Natural killer cell (primary cell): ENCODE results near the gene ATP10D. TPM values are rescaled to one million over a fixed set of nuclear protein-coding genes. Genes with fewer than 3 reads are reported as not detected.
"Not testable (repeated sequence)": the region's sequence is repeated elsewhere in the genome, so short reads cannot be mapped to it uniquely, and the experiment has no call there.

Source experiments
- ATAC-seq, 3 donors: fragments of 150-1000 bp in 2 of 3; fragments of 200-7000 bp in 1 of 3; cut with Tn5 transposase; 1 replicate in 1 of 3; 2 replicates in 2 of 3; pipeline ENCODE4 v1.10.0; 2021; ENCODE audit warnings: mild to moderate bottlenecking in 2 of 3, moderate library complexity in 2 of 3
- DNase-seq, 2 donors: peaks; one replicate each; pipeline versions ENCODE4 v3.0.0 to v3.0.0-alpha.2; 2013 to 2021; ENCODE audit warnings: mixed read lengths in 1 of 2
- H3K27ac ChIP-seq: one replicate; pipeline ENCODE4 v1.5.1; 2013; ENCODE audit warnings: mild to moderate bottlenecking, low read length
- H3K27me3 ChIP-seq: one replicate; pipeline ENCODE4 v1.6.1; 2013; ENCODE audit warnings: low read length; ENCODE audit not compliant: control insufficient read depth, insufficient read depth
- H3K36me3 ChIP-seq: one replicate; pipeline ENCODE4 v1.6.1; 2013; ENCODE audit warnings: low read length; ENCODE audit not compliant: control insufficient read depth, insufficient read depth
- H3K4me1 ChIP-seq: one replicate; pipeline ENCODE4 v1.6.1; 2013; ENCODE audit warnings: low read length; ENCODE audit not compliant: control insufficient read depth, insufficient read depth
- H3K4me3 ChIP-seq: one replicate; pipeline ENCODE4 v1.5.1; 2013; ENCODE audit warnings: low read length
- H3K9me3 ChIP-seq: one replicate; pipeline ENCODE4 v1.6.1; 2013; ENCODE audit warnings: low read length; ENCODE audit not compliant: control insufficient read depth, insufficient read depth
- H3K27ac Mint-ChIP-seq, 2 donors: one replicate each; pipeline ENCODE4 v1.8.0; 2022; ENCODE audit warnings: mild to moderate bottlenecking in 2 of 2, mixed read lengths in 2 of 2, moderate library complexity in 1 of 2
- H3K27me3 Mint-ChIP-seq, 2 donors: one replicate each; pipeline ENCODE4 v1.8.0; 2022; ENCODE audit warnings: low read depth in 2 of 2, mixed read lengths in 2 of 2
- H3K36me3 Mint-ChIP-seq: one replicate; pipeline ENCODE4 v1.8.0; 2022; ENCODE audit warnings: mixed read lengths
- H3K4me1 Mint-ChIP-seq, 2 donors: one replicate each; pipeline ENCODE4 v1.8.0; 2022; ENCODE audit warnings: mixed read lengths in 2 of 2
- H3K4me3 Mint-ChIP-seq: one replicate; pipeline ENCODE4 v1.8.0; 2022; ENCODE audit warnings: mild to moderate bottlenecking, moderate library complexity, mixed read lengths
- H3K9me3 Mint-ChIP-seq, 2 donors: one replicate each; pipeline ENCODE4 v1.8.0; 2022; ENCODE audit warnings: mixed read lengths in 2 of 2
- CTCF ChIP-seq: fragments of 200-600 bp; IDR thresholded peaks from one replicate; pipeline ENCODE4 v1.8.0; 2022; ENCODE audit warnings: antibody characterized with exemption
- WGBS: methylation state at CpG from one replicate; pipeline ENCODE4 v1.1.7; 2013; ENCODE audit warnings: missing lambda C conversion rate; ENCODE audit not compliant: insufficient coverage; 5-methylcytosine and 5-hydroxymethylcytosine counted together
- intact Hi-C: fragments of 100-400 bp; cut with micrococcal nuclease; formaldehyde crosslinking; loops from one replicate; pipeline ENCODE4 v1.14.2; 2022
- total RNA-seq, 4 donors: library from RNA; stranded (reverse); fragments of 120-200 nt in 1 of 4; gene quantifications; one replicate each; pipeline versions ENCODE4 v1.2.3 to v1.2.4, GENCODE V29; 2013 to 2022

The ATP10D gene
- total RNA-seq, 3 donors from 2014 or later (not counting 1 experiment from before 2014, with no cell fraction given): 19.8 to 79.3 (median 28.0) TPM

- WGBS: 0% methylated on average over 2 of the region's 3 CpGs
- DNase-seq (no peak), ATAC-seq (peak in 1 of 3 donors; percentile 32)
- Histone ChIP-seq H3K36me3 (peaks cover 14% of the 10 kb centered on the region), H3K27ac (peak overlapping the region; percentile 2), H3K4me3 (no peak overlapping the region), H3K27me3 (no peaks in the 10 kb centered on the region), H3K9me3 (no peaks in the 10 kb centered on the region), H3K4me1 (peaks cover 5% of the 10 kb centered on the region)
- intact Hi-C loops: no loop called here
- peak overlapping the region; percentile 20 to 42 for H3K27ac Mint-ChIP-seq
- H3K27me3 Mint-ChIP-seq: no peaks in the 10 kb centered on the region
- peaks cover 22 to 27% of the 10 kb centered on the region in 2 donors for H3K4me1 Mint-ChIP-seq
- no peak overlapping the region for H3K4me3 Mint-ChIP-seq
- no peaks in the 10 kb centered on the region for H3K9me3 Mint-ChIP-seq
- no peak for TF ChIP-seq CTCF
- peaks cover 6% of the 10 kb centered on the region for H3K36me3 Mint-ChIP-seq
Measured at GRCh38 chr4:47519239-47519883, 34.3 kb downstream of the ATP10D start.

DNA sequence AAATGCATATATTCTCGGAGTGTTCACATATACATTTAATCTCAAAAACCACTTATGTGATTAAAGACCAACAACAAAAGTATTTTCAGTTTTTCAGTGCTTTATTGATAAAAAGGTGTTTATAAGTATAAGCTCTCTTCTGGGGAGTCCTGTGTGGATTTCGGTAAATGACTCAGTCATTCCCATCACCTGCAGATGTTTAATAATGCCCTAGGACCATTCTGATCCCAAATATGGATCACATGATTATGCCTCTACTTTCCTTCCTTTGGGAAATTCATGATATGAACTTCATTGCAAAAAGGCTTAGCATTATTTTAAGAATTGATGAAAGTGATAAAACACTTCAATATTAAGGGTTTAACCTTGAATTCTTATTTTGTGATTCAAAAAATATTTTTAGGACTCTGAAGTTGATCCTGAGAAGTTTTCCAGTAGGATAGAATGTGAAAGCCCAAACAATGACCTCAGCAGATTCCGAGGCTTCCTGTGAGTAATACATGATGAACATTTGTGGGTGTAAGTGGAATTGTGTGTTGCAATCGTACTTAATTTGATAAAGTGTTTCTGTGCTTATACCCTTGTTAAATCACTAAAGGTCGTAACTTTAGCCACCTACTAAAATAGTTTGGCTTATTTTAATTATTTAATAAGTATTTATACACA, 40.2 kb downstream of the ATP10D start:
- no peaks in the 10 kb centered on the region for H3K9me3 ChIP-seq
- ATAC-seq (no peak), DNase-seq (no peak)
- WGBS: 95% methylated on average over 2 of the region's 5 CpGs
- Mint-ChIP-seq H3K27ac (no peak overlapping the region), H3K4me1 (peaks cover 22 to 27% of the 10 kb centered on the region in 2 donors), H3K9me3 (peaks cover 0 to 2% of the 10 kb centered on the region in 2 donors), H3K36me3 (peaks cover 38% of the 10 kb centered on the region), H3K4me3 (no peak overlapping the region), H3K27me3 (no peaks in the 10 kb centered on the region)
- peaks cover 22% of the 10 kb centered on the region for H3K36me3 ChIP-seq
- H3K4me1 ChIP-seq: peaks cover 4% of the 10 kb centered on the region
- no peak for TF ChIP-seq CTCF
- intact Hi-C loops: no loop called here
- H3K27ac ChIP-seq: no peak overlapping the region
- no peaks in the 10 kb centered on the region for H3K27me3 ChIP-seq
- H3K4me3 ChIP-seq: no peak overlapping the region

DNA sequence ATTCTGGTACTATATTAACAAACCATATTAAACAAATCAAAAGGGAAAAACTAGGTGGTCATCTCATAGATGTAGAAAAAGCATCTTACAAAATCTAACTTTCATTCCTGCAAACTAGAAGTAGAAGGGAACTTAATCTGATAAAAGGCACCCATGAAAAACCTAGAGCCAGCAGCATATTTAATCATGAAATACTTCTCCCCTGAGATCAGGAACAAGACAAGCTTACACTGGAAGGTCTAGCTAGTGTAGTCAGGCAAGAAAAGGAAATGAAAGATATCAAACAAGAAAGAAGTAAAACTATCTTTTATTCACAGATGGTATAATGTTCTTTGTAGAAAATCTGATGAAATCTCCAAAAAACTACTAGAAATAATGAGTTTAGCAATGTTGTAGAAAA, 41.2 kb downstream of the ATP10D start:
- no peak for TF ChIP-seq CTCF
- Mint-ChIP-seq H3K4me3 (no peak overlapping the region), H3K36me3 (peaks cover 33% of the 10 kb centered on the region), H3K27ac (peak overlapping the region in 1 of 2 donors; percentile 28), H3K27me3 (no peaks in the 10 kb centered on the region), H3K9me3 (peaks cover 0 to 2% of the 10 kb centered on the region in 2 donors), H3K4me1 (peaks cover 30 to 32% of the 10 kb centered on the region in 2 donors)
- intact Hi-C loops: no loop called here
- Histone ChIP-seq H3K4me3 (no peak overlapping the region), H3K27me3 (no peaks in the 10 kb centered on the region), H3K4me1 (peaks cover 13% of the 10 kb centered on the region), H3K9me3 (no peaks in the 10 kb centered on the region), H3K27ac (no peak overlapping the region), H3K36me3 (peaks cover 20% of the 10 kb centered on the region)
- no peak for ATAC-seq
- DNase-seq: no peak

GRCh38 chr4:47528646-47529045, 43.6 kb downstream of the ATP10D start:
- peak overlapping the region in 1 of 2 donors; percentile 89 for H3K27ac Mint-ChIP-seq
- H3K27ac ChIP-seq, intact Hi-C loops, H3K27me3 Mint-ChIP-seq, H3K9me3 Mint-ChIP-seq, H3K27me3 ChIP-seq, ATAC-seq, H3K4me3 Mint-ChIP-seq, H3K9me3 ChIP-seq, DNase-seq, H3K4me3 ChIP-seq: not testable (repeated sequence)
- peaks cover 51 to 54% of the 10 kb centered on the region in 2 donors for H3K4me1 Mint-ChIP-seq
- WGBS: 73% methylated on average over 1 of the region's 3 CpGs
- H3K36me3 Mint-ChIP-seq: peaks cover 33% of the 10 kb centered on the region
- Histone ChIP-seq H3K4me1 (peaks cover 33% of the 10 kb centered on the region), H3K36me3 (peaks cover 16% of the 10 kb centered on the region)
